Measurements from ENCODE around the gene PTPN4.

The PTPN4 gene

DNA sequence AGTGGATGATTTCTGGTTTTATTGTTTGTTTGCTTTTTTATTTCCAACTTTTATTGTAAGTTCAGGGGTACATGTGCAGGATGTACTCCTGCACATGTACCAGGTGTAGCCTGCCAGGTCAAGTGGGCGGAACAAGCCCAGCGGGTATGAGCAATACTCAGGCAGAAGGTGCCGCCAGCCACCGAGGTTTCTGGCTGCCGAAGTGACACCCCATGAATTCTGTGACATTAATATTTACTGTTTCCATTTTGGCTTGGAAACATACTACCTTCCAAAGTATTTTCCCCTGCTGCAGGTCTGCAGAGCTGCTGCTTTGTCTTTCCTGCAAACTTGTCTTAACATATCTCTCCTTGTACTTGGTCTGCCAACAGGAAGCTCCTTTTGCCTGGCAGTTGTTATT, 78.5 kb downstream of the PTPN4 start:
- peaks cover 0 to 21% (median 11%) of the 10 kb centered on the region in 11 experiments; a peak in 13 of 22 replicates for H3K9me3 ChIP-seq (replicated peaks in 1 of 11)
- no peak overlapping the region for H3K4me3 ChIP-seq
- peaks cover 0 to 4% (median 0%) of the 10 kb centered on the region in 10 experiments; a peak in 3 of 20 replicates for H3K4me1 ChIP-seq
- no peaks in the 10 kb centered on the region for H4K20me1 ChIP-seq
- no peak for TF ChIP-seq Cebpa-rat (IDR thresholded peaks at IDR 0.05)
- no peak overlapping the region for H3K27ac ChIP-seq
- H3K4me2 ChIP-seq: no peak overlapping the region
- H3K36me3 ChIP-seq: peaks cover 0 to 24% (median 0%) of the 10 kb centered on the region in 11 experiments; a peak in 5 of 22 replicates
- no peaks in the 10 kb centered on the region for H3K27me3 ChIP-seq
- H3K9ac ChIP-seq: no peak overlapping the region

DNA sequence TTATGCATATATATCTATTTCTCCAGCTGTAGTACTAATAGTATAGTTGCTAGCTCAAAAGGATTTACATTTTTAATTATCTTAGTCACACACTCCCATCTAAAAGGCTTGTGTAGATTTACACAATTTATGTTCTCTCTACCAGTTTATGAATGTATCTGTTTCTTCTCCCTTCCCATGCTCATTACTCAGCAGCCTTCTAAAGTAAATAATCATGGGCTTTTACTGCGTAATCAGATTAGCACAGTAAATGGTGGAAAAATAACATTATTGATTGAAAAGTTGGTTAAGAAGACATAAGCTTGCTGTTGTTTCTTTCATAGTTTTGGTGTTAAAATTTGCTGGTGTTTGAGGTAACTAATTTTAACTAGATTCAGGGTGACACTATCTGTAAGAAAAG, 81.8 kb downstream of the PTPN4 start:
- Histone ChIP-seq H3K9ac (no peak overlapping the region), H3K4me3 (no peak overlapping the region), H3K9me3 (replicated peaks in 1 of 11) (peaks cover 0 to 21% (median 12%) of the 10 kb centered on the region in 11 experiments; a peak in 13 of 22 replicates), H4K20me1 (no peaks in the 10 kb centered on the region), H3K4me1 (no peaks in the 10 kb centered on the region), H3K36me3 (peaks cover 0 to 16% (median 0%) of the 10 kb centered on the region in 11 experiments; a peak in 5 of 22 replicates), H3K4me2 (no peak overlapping the region), H3K27me3 (no peaks in the 10 kb centered on the region), H3K27ac (no peak overlapping the region)
- no peak for TF ChIP-seq Cebpa-rat (IDR thresholded peaks at IDR 0.05)

DNA sequence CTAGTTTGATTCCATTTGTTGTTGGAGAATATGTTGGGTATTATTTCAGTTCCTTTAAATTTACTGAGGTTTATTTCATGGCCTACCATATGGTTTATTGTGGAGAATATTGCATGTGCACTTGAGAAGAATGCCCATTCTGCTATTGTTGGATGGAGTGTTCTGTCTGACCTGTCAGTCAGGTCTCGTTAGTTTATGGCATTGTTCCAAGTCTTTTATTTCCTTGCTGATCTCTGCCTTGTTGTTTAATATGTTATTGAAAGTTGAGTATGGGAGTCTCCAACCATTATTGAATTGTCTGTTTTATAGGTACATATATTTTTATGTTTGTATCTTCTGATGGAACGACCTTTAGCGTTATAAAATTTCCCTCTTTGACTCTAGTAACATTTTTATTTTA, 86.3 kb downstream of the PTPN4 start:
- no peaks in the 10 kb centered on the region for H4K20me1 ChIP-seq
- H3K9me3 ChIP-seq (replicated peaks in 1 of 11): peaks cover 27 to 50% (median 43%) of the 10 kb centered on the region in 11 experiments
- H3K4me3 ChIP-seq: no peak overlapping the region
- TF ChIP-seq Cebpa-rat (IDR thresholded peaks at IDR 0.05): no peak
- H3K4me2 ChIP-seq: no peak overlapping the region
- H3K27me3 ChIP-seq: no peaks in the 10 kb centered on the region
- H3K9ac ChIP-seq: no peak overlapping the region
- H3K36me3 ChIP-seq: peaks cover 6 to 22% (median 16%) of the 10 kb centered on the region in 11 experiments; a peak in 20 of 22 replicates
- H3K27ac ChIP-seq: no peak overlapping the region
- no peaks in the 10 kb centered on the region for H3K4me1 ChIP-seq

DNA sequence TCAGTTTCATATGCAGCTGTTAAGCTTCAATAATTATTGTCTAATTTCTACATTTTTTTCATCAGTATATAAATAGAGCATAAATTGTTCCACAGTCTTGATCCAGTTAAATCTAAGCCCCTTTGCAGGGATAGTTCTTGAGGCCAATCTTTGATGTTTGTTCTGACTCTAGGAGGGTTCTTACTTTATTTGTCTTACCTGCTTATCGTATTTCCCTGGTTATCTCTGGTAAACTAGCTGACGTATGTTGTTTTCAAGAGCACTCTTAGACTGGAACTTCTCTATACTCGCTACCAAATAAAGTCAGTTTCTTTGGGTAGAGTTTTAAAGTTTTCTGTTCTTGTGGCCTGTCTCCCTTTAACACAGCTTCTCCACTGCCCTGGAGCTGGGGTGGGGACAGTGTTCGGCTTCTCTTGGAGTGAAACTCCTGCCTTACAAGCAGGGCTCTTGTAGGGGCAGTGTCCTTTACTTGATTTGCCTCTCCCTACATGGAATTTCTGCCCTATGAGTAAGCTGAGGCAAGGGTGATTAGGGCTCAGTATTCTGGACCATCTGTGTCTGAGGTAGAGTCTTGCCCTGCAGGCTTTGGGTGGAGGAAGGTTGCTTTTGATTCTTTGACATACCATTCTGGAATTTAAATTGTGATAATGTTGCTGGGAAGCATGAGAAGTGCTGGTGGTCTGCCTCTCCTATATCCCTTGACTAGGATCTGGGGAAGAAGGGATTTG, 90.3 kb downstream of the PTPN4 start:
- H3K4me2 ChIP-seq: no peak overlapping the region
- H3K4me3 ChIP-seq: no peak overlapping the region
- H3K27ac ChIP-seq: no peak overlapping the region
- peaks cover 13 to 52% (median 36%) of the 10 kb centered on the region in 11 experiments for H3K36me3 ChIP-seq
- no peaks in the 10 kb centered on the region for H4K20me1 ChIP-seq
- H3K9ac ChIP-seq: no peak overlapping the region
- no peaks in the 10 kb centered on the region for H3K4me1 ChIP-seq
- peaks cover 66 to 77% (median 74%) of the 10 kb centered on the region in 11 experiments for H3K9me3 ChIP-seq (replicated peaks in 1 of 11)
- H3K27me3 ChIP-seq: no peaks in the 10 kb centered on the region
- TF ChIP-seq Cebpa-rat (IDR thresholded peaks at IDR 0.05): no peak

DNA sequence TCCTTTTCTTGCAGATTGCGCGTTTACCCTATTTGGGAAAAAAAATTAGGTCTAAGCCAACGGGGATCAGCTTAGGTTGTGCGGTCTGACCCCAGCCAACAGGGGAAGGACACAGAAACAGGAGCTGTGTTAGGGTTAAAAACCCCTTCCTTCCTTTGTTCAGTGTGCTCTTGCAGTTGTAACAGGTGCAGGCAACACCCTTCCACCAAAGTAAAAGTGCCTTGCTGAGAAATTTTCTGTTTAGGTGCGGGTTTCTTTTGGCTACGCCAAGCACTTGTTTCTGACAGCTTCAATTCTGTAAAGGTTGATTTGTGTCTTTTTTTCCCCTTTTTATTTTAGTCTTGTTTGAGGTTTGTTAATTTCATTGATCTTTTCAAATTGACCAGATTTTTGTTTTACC, 92.5 kb downstream of the PTPN4 start:
- peaks cover 66 to 92% (median 83%) of the 10 kb centered on the region in 11 experiments for H3K9me3 ChIP-seq (replicated peaks in 1 of 11)
- H3K4me1 ChIP-seq: no peaks in the 10 kb centered on the region
- peaks cover 13 to 52% (median 36%) of the 10 kb centered on the region in 11 experiments for H3K36me3 ChIP-seq
- TF ChIP-seq Cebpa-rat (IDR thresholded peaks at IDR 0.05): no peak
- no peak overlapping the region for H3K4me2 ChIP-seq
- H3K27me3 ChIP-seq: no peaks in the 10 kb centered on the region
- H3K27ac ChIP-seq: no peak overlapping the region
- H4K20me1 ChIP-seq: no peaks in the 10 kb centered on the region
- H3K4me3 ChIP-seq: peak overlapping the region in 2 of 10 experiments; percentile 16 to 26; a peak in 2 of 20 replicates
- H3K9ac ChIP-seq: no peak overlapping the region

DNA sequence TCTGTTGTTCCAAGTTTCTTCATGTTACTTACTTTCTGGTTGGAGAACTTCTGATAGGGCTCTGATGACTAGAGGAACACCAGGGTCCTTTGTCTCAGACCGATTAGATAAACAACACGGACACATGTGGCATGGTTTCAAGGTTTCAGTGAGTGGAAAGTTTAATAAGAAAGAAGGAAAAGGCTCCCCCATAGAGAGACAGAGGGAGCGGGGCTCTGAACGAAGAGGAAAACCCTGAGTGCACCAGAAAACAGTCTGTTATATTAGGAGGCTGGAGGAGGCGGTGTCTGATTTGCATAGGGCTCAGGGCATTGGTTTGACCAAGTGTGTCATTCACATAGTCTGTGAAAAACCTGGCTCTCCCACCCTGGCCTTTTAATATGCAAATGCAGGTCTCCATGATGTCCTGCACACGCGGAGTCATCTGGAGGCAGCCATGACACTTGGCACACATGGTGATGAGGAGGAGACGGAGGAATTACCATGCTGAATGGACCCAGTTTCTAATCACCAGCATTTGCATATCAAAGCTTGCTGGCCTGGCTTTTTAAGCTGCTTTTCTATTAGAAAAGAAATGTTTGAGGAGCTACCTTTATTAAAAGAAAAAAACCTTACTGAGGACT, 94.2 kb downstream of the PTPN4 start:
- Histone ChIP-seq H3K4me1 (no peaks in the 10 kb centered on the region), H3K27me3 (no peaks in the 10 kb centered on the region), H4K20me1 (no peaks in the 10 kb centered on the region), H3K4me3 (no peak overlapping the region), H3K4me2 (no peak overlapping the region), H3K36me3 (peaks cover 13 to 56% (median 36%) of the 10 kb centered on the region in 11 experiments), H3K9me3 (replicated peaks in 1 of 11) (peaks cover 64 to 86% (median 74%) of the 10 kb centered on the region in 11 experiments), H3K9ac (no peak overlapping the region), H3K27ac (no peak overlapping the region)
- no peak for TF ChIP-seq Cebpa-rat (IDR thresholded peaks at IDR 0.05)

DNA sequence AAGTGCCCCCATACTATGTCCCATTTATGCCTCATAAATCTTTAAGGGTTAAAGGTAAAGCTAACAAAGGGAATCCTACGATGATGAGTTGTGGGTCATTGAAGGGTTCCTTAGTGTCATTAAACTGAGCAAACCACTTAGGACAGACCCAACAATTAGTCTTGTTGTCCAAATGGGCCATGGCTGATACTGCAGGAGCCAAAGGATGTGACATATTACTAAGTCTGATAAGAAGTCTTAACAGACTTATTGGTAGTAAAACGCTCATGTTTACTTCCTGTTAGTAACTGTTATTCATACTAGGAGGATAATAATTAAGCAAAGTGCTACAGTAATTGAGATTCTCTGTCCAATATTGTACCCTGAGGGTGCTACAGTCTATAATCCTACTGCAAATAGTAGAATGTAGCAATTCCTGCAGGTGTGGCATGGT, 96.8 kb downstream of the PTPN4 start:
- Histone ChIP-seq H3K4me2 (no peak overlapping the region), H3K4me3 (no peak overlapping the region), H3K36me3 (peaks cover 3 to 30% (median 17%) of the 10 kb centered on the region in 11 experiments), H3K9ac (no peak overlapping the region), H3K9me3 (replicated peaks in 1 of 11) (peaks cover 38 to 63% (median 50%) of the 10 kb centered on the region in 11 experiments), H4K20me1 (no peaks in the 10 kb centered on the region), H3K27ac (no peak overlapping the region), H3K4me1 (no peaks in the 10 kb centered on the region), H3K27me3 (no peaks in the 10 kb centered on the region)
- no peak for TF ChIP-seq Cebpa-rat (IDR thresholded peaks at IDR 0.05)

DNA sequence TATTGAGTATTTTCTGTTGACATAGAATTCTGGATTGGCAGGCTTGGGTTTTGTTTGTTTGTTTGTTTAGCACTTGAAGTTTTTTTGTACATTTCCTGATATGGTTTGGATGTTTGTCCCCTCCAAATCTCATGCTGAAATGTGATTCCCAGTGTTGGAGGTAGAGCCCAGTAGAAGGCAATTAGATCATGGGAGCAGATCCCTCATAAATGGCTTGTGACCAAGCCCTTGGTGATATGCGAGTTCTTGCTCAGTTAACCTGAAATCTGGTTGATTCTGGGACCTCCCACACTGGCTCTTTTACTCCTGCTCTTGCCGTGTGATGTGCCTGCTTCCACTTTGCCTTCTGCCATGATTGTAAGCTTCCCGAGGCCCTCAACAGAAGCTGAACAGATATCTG, 98.0 kb downstream of the PTPN4 start:
- Histone ChIP-seq H3K9ac (no peak overlapping the region), H3K27ac (no peak overlapping the region), H3K4me2 (no peak overlapping the region), H3K9me3 (replicated peaks in 1 of 11) (peaks cover 26 to 50% (median 38%) of the 10 kb centered on the region in 11 experiments), H4K20me1 (no peaks in the 10 kb centered on the region), H3K4me3 (no peak overlapping the region), H3K27me3 (no peaks in the 10 kb centered on the region), H3K4me1 (no peaks in the 10 kb centered on the region), H3K36me3 (peaks cover 0 to 19% (median 9%) of the 10 kb centered on the region in 11 experiments; a peak in 10 of 22 replicates)
- TF ChIP-seq Cebpa-rat (IDR thresholded peaks at IDR 0.05): no peak

DNA sequence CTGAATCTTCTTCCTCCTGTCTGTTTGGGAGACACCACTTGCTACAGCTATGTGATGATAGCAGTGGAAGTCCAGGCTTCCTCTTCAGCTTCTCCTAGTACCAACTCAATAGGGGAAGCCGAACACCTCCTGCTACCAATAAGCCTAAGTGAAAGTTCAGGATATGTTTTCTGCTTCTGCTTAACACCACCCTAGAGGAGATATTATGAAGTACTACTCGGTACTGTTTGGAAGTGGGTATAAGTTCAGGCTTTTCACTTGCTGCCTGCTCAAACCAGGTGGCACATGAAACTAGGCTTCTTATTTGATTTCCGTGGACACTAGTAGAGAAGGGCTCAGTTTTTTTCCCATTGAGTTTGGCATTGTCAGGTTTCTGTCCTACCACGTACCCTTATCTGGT, 99.8 kb downstream of the PTPN4 start:
- H3K9me3 ChIP-seq (replicated peaks in 1 of 11): peaks cover 9 to 32% (median 20%) of the 10 kb centered on the region in 11 experiments; a peak in 20 of 22 replicates
- no peak overlapping the region for H3K9ac ChIP-seq
- H3K4me3 ChIP-seq: no peak overlapping the region
- peaks cover 0 to 17% (median 1%) of the 10 kb centered on the region in 11 experiments; a peak in 6 of 22 replicates for H3K36me3 ChIP-seq
- H4K20me1 ChIP-seq: no peaks in the 10 kb centered on the region
- H3K27ac ChIP-seq: no peak overlapping the region
- no peak overlapping the region for H3K4me2 ChIP-seq
- no peak for TF ChIP-seq Cebpa-rat (IDR thresholded peaks at IDR 0.05)
- H3K4me1 ChIP-seq: peaks cover 0 to 9% (median 3%) of the 10 kb centered on the region in 10 experiments; a peak in 9 of 20 replicates
- H3K27me3 ChIP-seq: no peaks in the 10 kb centered on the region
